Gastrocnemius medialis (tissue), 4 donors: ENCODE measurements around the gene TEX55.

Experiments
- POLR2A ChIP-seq, 2 donors: fragments of 450-650 bp; IDR thresholded peaks; one replicate each; pipeline ENCODE4 v1.6.1; 2017; ENCODE audit warnings: antibody characterized with exemption in 2 of 2, mild to moderate bottlenecking in 2 of 2, moderate library complexity in 2 of 2
- TF ChIP-seq, protein P1 (sequence below), 5 experiments: fragments of 450-650 bp in 3 of 5; fragments of 200-600 bp in 2 of 5; sonication (generic) in 2 of 5; IDR thresholded peaks in 4 of 5; conservative IDR thresholded peaks in 1 of 5; 1 replicate in 4 of 5; 2 replicates in 1 of 5; pipeline ENCODE4 v1.5.1; 2016 to 2019; ENCODE audit warnings: antibody characterized with exemption in 5 of 5, mild to moderate bottlenecking in 3 of 5, moderate library complexity in 3 of 5

DNA sequence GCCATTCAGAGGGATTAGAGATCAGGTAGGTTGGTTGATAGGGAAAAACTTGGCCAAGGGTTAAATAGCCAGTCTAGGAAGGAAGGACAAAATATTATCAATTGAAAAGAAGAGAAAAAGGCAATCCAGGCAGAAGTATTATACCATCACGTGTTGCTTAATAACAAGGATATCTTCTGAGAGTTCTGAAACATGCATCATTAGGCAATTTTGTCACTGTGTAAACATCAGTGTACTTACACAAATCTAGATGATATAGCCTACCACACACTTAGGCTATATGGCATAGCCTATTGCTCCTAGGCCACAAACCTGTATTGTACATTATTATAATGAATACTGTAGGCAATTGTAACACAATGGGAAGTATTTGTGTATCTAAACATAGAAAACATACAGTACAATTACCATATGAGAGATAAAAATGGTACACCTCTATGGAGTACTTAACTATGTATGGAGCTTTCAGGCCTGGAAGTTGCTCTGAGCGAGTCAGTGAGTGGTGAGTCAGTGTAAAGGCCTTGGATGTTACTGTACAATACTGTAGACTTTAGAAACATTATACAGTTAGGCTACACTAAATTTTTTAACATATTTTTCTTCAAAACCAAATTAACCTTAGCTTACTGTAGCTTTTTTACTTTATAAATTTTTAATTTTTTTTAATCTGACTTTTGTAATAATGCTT lies 2.7 kb downstream of the TEX55 start:
- TF ChIP-seq, protein P1, sequence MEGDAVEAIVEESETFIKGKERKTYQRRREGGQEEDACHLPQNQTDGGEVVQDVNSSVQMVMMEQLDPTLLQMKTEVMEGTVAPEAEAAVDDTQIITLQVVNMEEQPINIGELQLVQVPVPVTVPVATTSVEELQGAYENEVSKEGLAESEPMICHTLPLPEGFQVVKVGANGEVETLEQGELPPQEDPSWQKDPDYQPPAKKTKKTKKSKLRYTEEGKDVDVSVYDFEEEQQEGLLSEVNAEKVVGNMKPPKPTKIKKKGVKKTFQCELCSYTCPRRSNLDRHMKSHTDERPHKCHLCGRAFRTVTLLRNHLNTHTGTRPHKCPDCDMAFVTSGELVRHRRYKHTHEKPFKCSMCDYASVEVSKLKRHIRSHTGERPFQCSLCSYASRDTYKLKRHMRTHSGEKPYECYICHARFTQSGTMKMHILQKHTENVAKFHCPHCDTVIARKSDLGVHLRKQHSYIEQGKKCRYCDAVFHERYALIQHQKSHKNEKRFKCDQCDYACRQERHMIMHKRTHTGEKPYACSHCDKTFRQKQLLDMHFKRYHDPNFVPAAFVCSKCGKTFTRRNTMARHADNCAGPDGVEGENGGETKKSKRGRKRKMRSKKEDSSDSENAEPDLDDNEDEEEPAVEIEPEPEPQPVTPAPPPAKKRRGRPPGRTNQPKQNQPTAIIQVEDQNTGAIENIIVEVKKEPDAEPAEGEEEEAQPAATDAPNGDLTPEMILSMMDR (IDR thresholded peaks at IDR 0.05 in 4 of 5, conservative IDR thresholded peaks at IDR 0.05 in 1 of 5) = no peak
- TF ChIP-seq POLR2A (IDR thresholded peaks at IDR 0.05) = no peak
